Psoas muscle (tissue), 8 donors: Measurements from ENCODE around the gene VEGFB. TPM values are rescaled to one million over a fixed set of nuclear protein-coding genes. Genes with fewer than 3 reads are reported as not detected.
A peak's percentile ranks its signal among the peaks of the same experiment; 100 is the strongest.

ENCODE experiments used
- ATAC-seq, 4 donors: fragments of 200-7000 bp; cut with Tn5 transposase; one replicate each; pipeline ENCODE4 v1.9.1; 2020; ENCODE audit warnings: moderate library complexity in 3 of 4, mild to moderate bottlenecking in 2 of 4
- DNase-seq, 2 donors: peaks; one replicate each; pipeline ENCODE4 v3.0.0-alpha.2; 2020
- H3K27ac ChIP-seq: fragments of 200-600 bp; one replicate; pipeline ENCODE4 v1.8.0; 2022
- H3K27me3 ChIP-seq, 3 donors: fragments of 200-600 bp in 1 of 3; one replicate each; pipeline versions ENCODE4 v1.6.1 to v1.8.0; 2013 to 2022; ENCODE audit warnings: low read length in 2 of 3, mild to moderate bottlenecking in 2 of 3, moderate library complexity in 1 of 3; ENCODE audit not compliant: insufficient read depth in 3 of 3
- H3K36me3 ChIP-seq, 2 donors: fragments of 200-600 bp in 1 of 2; one replicate each; pipeline versions ENCODE4 v1.6.1 to v1.8.0; 2013 to 2022; ENCODE audit warnings: low read depth in 1 of 2, mild to moderate bottlenecking in 1 of 2, moderate library complexity in 1 of 2; ENCODE audit not compliant: insufficient read depth in 1 of 2
- H3K4me1 ChIP-seq: fragments of 200-600 bp; one replicate; pipeline ENCODE4 v1.8.0; 2022
- H3K4me3 ChIP-seq: fragments of 200-600 bp; one replicate; pipeline ENCODE4 v1.8.0; 2022; ENCODE audit warnings: mild to moderate bottlenecking
- H3K9me3 ChIP-seq: fragments of 200-600 bp; one replicate; pipeline ENCODE4 v1.8.0; 2022
- WGBS, 3 donors: extraction: QIAGEN DNeasy Blood & Tissue Kit; methylation state at CpG; one replicate each; pipeline versions ENCODE4 v1.1.6 to v1.1.7; 2013; 5-methylcytosine and 5-hydroxymethylcytosine counted together
- intact Hi-C, 2 donors: fragments of 100-400 bp; cut with DNase I; formaldehyde crosslinking; loops; one replicate each; pipeline versions ENCODE4 v1.11.0 to v1.14.2; 2022
- polyA plus RNA-seq, 3 donors: library from polyadenylated mRNA; stranded (reverse); fragments of 200-250 nt; gene quantifications; one replicate each; pipeline ENCODE4 v1.2.3, GENCODE V29; 2013
- total RNA-seq, 4 donors: library from RNA; stranded (reverse); fragmentation: NEBNext Ultra II Directional in 2 of 4; extraction: Animal tissue kit (Norgen Biotek cat#: 25700) in 2 of 4; gene quantifications; one replicate each; pipeline versions ENCODE4 v1.2.1 to v1.2.4, GENCODE V29; 2021 to 2023
- TF ChIP-seq, protein P1 (sequence below): fragments of 200-600 bp; IDR thresholded peaks from one replicate; pipeline ENCODE4 v1.8.0; 2022; ENCODE audit warnings: antibody characterized with exemption
- donor health status: healthy with polysubstance abuse.
- donor health status: DM: no; HTN: no; CAD: no; lungs with moderate emphysema.
- donor health status: Bipolar disorder and iron deficiency.
- donor health status: healthy.
- donor health status: DM: yes; HTN: yes; CAD: no.
- donor health status: DM: no; HTN: no; CAD: no.
- donor health status: DM: no; HTN: no; CAD: no.
- donor health status: DM: yes; HTN: yes; CAD: no.

Gene VEGFB
- total and polyA plus RNA-seq, 7 donors: 77.0 to 125 (median 100.0) TPM

DNA sequence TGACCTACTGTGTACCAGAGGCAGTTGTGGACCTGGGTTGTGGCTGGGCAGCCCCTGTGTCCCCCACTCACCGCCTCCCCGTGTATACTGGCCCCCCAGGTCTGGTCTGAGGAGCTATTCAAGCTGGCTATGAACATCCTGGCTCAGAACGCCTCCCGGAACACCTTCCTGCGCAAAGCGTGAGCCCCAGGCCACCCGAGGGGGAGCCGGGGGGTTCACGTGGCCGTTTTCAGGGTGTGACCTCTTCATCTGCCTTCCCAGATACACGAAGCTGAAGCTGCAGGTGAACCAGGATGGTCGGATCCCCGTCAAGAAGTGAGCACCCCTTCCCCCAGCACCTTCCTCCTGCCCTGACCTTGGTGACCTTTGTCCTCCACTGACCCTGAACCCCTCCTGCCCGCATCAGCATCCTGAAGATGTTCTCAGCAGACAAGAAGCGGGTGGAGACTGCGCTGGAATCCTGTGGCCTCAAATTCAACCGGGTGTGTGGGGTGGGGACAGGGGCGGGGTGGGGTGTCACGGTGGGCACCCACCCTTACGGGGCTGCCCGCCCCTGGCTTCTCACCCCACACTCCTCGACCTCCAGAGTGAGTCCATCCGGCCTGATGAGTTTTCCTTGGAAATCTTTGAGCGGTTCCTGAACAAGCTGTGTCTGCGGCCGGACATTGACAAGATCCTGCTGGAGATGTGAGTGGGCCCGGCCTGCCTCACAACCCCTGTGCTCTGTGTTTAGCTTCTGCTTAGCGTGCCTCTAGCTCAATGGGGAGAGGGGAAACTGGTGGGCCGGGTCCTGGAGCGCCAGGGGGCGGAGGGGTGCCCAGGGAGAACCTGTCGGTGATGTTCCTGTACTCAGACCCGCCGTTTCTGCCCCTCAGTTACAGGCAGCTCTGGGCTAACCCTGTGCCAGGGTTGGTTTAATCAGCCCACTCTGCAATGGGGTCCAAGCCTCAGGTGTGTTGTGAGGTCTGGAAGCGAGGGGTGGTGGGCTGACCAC lies 21.0 kb downstream of the VEGFB start:
- Histone ChIP-seq H3K27me3 (no peaks in the 10 kb centered on the region), H3K9me3 (no peaks in the 10 kb centered on the region), H3K36me3 (peaks cover 0 to 57% of the 10 kb centered on the region in 2 donors), H3K4me1 (peaks cover 29% of the 10 kb centered on the region), H3K27ac (no peak overlapping the region), H3K4me3 (no peak overlapping the region)
- no peak for DNase-seq
- ATAC-seq: no peak
- 90 to 93% (median 92%) methylated on average over 35 of the region's 35 CpGs for WGBS, 3 donors
- intact Hi-C loops: no loop called here
- TF ChIP-seq, protein P1, sequence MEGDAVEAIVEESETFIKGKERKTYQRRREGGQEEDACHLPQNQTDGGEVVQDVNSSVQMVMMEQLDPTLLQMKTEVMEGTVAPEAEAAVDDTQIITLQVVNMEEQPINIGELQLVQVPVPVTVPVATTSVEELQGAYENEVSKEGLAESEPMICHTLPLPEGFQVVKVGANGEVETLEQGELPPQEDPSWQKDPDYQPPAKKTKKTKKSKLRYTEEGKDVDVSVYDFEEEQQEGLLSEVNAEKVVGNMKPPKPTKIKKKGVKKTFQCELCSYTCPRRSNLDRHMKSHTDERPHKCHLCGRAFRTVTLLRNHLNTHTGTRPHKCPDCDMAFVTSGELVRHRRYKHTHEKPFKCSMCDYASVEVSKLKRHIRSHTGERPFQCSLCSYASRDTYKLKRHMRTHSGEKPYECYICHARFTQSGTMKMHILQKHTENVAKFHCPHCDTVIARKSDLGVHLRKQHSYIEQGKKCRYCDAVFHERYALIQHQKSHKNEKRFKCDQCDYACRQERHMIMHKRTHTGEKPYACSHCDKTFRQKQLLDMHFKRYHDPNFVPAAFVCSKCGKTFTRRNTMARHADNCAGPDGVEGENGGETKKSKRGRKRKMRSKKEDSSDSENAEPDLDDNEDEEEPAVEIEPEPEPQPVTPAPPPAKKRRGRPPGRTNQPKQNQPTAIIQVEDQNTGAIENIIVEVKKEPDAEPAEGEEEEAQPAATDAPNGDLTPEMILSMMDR: no peak

DNA sequence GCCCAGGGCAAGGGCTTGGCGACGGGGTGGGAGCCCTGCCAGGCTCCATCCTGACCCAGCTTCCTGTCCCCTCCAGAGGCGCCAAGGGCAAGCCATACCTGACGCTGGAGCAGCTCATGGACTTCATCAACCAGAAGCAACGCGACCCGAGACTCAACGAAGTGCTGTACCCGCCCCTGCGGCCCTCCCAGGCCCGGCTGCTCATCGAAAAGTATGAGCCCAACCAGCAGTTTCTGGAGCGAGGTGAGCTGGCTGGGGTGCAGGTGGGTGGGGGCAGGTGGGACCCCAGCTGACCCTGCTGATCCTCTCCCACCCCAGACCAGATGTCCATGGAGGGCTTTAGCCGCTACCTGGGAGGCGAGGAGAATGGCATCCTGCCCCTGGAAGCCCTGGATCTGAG lies 21.9 kb downstream of the VEGFB start:
- H3K27me3 ChIP-seq: no peaks in the 10 kb centered on the region
- no peaks in the 10 kb centered on the region for H3K9me3 ChIP-seq
- 84 to 88% (median 86%) methylated on average over 15 of the region's 15 CpGs for WGBS, 3 donors
- ATAC-seq (no peak), DNase-seq (no peak)
- intact Hi-C loops: no loop called here
- H3K36me3 ChIP-seq: peaks cover 0 to 62% of the 10 kb centered on the region in 2 donors
- peaks cover 24% of the 10 kb centered on the region for H3K4me1 ChIP-seq
- no peak overlapping the region for H3K27ac ChIP-seq
- H3K4me3 ChIP-seq: no peak overlapping the region
- TF ChIP-seq, protein P1: no peak

DNA sequence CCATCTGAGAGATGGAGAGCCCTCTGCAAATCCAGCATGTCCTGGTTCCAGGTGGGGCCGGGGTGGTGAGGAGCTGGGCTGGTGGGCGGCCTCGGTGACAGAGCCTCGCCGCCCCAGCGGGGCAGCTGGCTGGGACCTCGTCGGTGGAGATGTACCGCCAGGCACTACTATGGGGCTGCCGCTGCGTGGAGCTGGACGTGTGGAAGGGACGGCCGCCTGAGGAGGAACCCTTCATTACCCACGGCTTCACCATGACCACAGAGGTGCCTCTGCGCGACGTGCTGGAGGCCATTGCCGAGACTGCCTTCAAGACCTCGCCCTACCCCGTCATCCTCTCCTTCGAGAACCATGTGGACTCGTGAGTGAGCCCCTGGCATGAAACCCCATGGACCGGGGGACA lies 24.0 kb downstream of the VEGFB start:
- no peak for ATAC-seq
- H3K4me1 ChIP-seq: peaks cover 9% of the 10 kb centered on the region

DNA sequence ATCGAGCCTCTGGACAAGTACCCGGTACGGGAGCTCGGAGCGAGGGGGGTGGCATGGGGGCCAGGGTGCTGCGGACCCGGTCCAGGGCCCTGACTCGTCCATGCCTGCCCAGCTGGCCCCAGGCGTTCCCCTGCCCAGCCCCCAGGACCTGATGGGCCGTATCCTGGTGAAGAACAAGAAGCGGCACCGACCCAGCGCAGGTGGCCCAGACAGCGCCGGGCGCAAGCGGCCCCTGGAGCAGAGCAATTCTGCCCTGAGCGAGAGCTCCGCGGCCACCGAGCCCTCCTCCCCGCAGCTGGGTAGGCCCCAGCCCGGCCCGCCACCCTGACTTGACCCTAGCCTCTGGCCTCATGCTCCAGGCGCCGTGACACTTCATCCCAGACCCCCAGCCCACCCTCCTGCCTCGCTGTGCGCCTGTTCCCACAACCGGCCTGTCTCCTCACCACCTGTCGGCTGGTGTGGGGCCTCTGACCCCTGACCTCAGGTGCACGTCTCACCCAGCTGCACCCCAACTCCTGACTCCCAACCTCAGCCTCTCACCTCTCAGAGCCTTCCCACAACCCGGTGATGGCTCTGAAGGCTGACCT lies 24.7 kb downstream of the VEGFB start:
- ATAC-seq (no peak), DNase-seq (peak in 1 of 2 donors; percentile 55)
- intact Hi-C loops: no loop called here
- H3K4me1 ChIP-seq: peaks cover 2% of the 10 kb centered on the region
- peaks cover 0 to 84% of the 10 kb centered on the region in 2 donors for H3K36me3 ChIP-seq
- H3K9me3 ChIP-seq: no peaks in the 10 kb centered on the region
- H3K4me3 ChIP-seq: no peak overlapping the region
- TF ChIP-seq, protein P1: no peak
- H3K27me3 ChIP-seq: no peaks in the 10 kb centered on the region
- WGBS, 3 donors: 91 to 94% (median 91%) methylated on average over 22 to 32 of the region's 32 CpGs
- no peak overlapping the region for H3K27ac ChIP-seq

More for the DNA sequence above, 24.0 kb downstream of the VEGFB start:
- no peaks in the 10 kb centered on the region for H3K27me3 ChIP-seq
- no peaks in the 10 kb centered on the region for H3K9me3 ChIP-seq
- intact Hi-C loops: no loop called here
- peaks cover 0 to 80% of the 10 kb centered on the region in 2 donors for H3K36me3 ChIP-seq
- H3K4me3 ChIP-seq: no peak overlapping the region
- TF ChIP-seq, protein P1: no peak
- H3K27ac ChIP-seq: no peak overlapping the region
- peak in 1 of 2 donors; percentile 52 for DNase-seq
- 87 to 90% (median 90%) methylated on average over 21 to 24 of the region's 24 CpGs for WGBS, 3 donors
